SK-N-MC (cell line): Measurements from ENCODE around the gene FAM110D.

Experiments used
- DNase-seq: peaks from one replicate; pipeline ENCODE4 v3.0.0-alpha.2; 2011; ENCODE audit warnings: low read depth, low spot score
- H3K27ac ChIP-seq: fragments of 200-600 bp; sonication (generic); 2 replicates; pipeline ENCODE4 v1.5.1; 2016; ENCODE audit warnings: mixed run types
- H3K36me3 ChIP-seq: fragments of 200-600 bp; sonication (generic); 2 replicates; pipeline ENCODE4 v1.6.1; 2017; ENCODE audit warnings: antibody characterized with exemption, low read length, mixed read lengths; ENCODE audit not compliant: insufficient read depth
- H3K4me3 ChIP-seq: fragments of 200-600 bp; sonication (generic); 2 replicates; pipeline ENCODE4 v1.5.1; 2016
- H3K9ac ChIP-seq: fragments of 200-600 bp; sonication (generic); 2 replicates; pipeline ENCODE4 v1.8.0; 2017; ENCODE audit warnings: mixed run types, mixed read lengths; ENCODE audit not compliant: insufficient read length
- H3K9me3 ChIP-seq: fragments of 200-600 bp; sonication (generic); 2 replicates; pipeline ENCODE4 v1.6.1; 2017; ENCODE audit warnings: low read depth, mild to moderate bottlenecking, antibody characterized with exemption, low read length, moderate library complexity, mixed read lengths
- EZH2 ChIP-seq: fragments of 200-600 bp; sonication (generic); IDR thresholded peaks from one replicate; pipeline ENCODE4 v1.6.1; 2017; ENCODE audit warnings: antibody characterized with exemption
- FOXP2 ChIP-seq: optimal IDR thresholded peaks from 2 replicates; pipeline ENCODE3; 2011; ENCODE audit warnings: mild to moderate bottlenecking, moderate library complexity; ENCODE audit not compliant: insufficient read depth; ENCODE audit errors: extremely low read length, control extremely low read depth
- POLR2AphosphoS5 ChIP-seq: IDR thresholded peaks from 2 replicates; pipeline ENCODE4 v1.6.1; 2012; ENCODE audit warnings: mild to moderate bottlenecking, low read depth, low read length, borderline replicate concordance

The FAM110D gene

DNA sequence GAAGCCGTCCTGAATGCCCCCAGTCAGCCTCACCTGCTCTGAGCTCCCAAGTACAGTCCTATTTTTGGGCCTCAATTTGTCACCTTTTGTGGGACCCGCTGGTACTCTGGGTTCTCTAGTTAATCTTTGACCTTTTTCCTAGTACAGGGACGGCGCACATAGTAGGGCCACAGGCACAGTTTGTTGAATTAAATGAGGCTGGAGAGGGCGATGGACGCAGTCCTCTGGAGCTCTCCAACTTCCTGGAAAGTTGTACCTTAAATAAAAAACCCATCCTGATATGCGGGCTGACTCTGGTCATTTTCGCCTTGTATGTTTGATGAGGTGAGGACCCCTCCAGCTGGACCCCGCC is 4.8 kb downstream of the FAM110D start:
- Histone ChIP-seq H3K36me3 (no peaks in the 10 kb centered on the region), H3K9ac (no peak overlapping the region), H3K9me3 (no peaks in the 10 kb centered on the region), H3K27ac (no peak overlapping the region), H3K4me3 (peak overlapping the region; percentile 75)
- no peak for TF ChIP-seq FOXP2
- no peak for TF ChIP-seq POLR2AphosphoS5
- TF ChIP-seq EZH2 = no peak
- no peak for DNase-seq

DNA sequence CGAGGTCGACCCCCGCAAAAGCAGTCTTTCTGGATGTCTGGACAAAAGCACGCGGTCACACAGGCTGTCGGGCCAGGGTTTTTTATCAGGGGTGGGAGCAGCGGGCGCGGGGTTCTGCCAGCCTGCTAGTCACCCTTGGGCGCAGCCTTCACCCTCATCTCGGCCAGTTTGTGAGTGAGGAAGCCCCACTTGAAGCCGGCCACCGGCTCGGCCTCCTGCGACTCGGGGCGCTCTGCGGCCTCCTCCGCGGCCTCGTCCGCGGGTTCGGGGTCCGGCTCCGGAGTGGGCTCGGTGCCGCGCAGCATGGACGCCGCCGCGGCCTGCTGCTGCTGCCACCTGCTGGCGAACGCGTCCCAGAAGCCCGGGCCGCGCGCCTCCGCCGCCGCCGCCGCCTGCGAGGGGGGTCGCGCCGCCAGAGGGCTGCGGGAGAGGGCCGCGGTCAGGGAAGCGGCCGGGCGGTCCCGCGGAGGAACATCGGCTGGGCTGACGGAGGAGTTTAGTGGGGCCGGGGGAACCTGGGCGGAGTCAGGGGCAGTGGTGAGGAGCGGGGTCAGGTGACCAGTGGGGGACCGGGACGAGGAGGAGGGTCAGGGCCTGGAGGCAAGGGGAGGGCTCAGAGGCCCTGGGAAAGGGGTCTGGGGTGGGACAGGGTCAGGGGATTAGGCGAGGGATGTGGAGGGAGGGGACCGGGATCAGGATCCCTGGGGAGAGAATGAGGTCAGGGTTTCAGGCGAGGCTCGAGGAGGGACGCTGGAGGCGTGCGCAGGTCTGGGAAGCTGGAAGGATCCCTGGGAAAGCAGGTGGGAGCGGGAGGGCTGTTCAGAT is 5.4 kb downstream of the FAM110D start:
- Histone ChIP-seq H3K9ac (peak overlapping the region; percentile 53), H3K36me3 (no peaks in the 10 kb centered on the region), H3K9me3 (no peaks in the 10 kb centered on the region), H3K27ac (no peak overlapping the region), H3K4me3 (peak overlapping the region; percentile 75)
- TF ChIP-seq FOXP2 (no peak), POLR2AphosphoS5 (no peak), EZH2 (no peak)
- no peak for DNase-seq

DNA sequence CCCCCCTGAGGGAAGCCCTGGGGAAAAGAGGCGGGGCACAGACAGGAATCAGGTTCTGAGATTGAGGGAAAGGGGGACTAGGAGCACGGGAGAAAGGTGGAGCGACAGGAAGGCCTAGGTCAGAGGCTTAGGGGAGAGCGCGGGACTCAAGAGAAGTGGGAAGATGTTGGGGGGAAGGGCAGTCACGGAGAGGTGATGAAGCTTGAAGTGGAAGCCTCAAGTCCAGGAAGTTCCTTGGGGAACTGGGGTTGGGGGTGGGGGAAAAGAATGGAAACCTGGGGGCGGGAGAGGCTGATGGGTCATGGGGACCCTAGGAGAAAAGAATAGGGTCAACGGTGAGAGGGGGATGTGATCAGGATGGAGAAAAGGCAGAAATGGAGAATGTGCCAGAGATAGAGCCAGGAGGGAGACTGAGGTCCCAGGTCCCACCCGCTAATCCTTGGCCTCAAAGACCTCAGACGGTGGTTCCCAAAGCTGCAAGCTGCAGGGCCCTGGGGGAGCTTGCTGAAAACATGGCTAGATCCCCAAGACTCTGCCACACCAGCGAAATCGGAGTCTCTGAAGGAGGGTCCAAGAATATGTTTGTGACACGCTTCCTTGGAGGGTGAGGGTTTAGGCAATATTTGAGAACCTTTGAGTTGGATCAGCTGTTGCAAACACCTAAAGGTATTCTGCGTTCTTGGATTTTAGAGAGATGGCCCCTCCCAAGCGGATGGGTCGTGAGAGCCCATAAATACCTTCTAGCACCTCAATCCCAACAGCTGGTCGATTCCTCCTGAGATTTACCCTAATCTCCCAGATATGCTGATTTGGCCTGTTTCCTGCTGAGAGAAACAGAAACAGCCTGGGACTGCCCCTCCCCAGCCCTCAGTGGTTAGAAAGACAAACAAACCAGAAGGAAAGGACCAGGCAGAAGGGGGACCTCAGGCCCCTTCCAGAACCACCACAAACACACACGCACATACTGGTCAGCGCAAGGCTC is 6.3 kb downstream of the FAM110D start:
- no peak for TF ChIP-seq FOXP2
- TF ChIP-seq POLR2AphosphoS5 = no peak
- no peak for TF ChIP-seq EZH2
- H3K27ac ChIP-seq = no peak overlapping the region
- no peak overlapping the region for H3K9ac ChIP-seq
- peak overlapping the region; percentile 75 for H3K4me3 ChIP-seq
- H3K36me3 ChIP-seq = no peaks in the 10 kb centered on the region
- H3K9me3 ChIP-seq = no peaks in the 10 kb centered on the region
- DNase-seq = no peak

DNA sequence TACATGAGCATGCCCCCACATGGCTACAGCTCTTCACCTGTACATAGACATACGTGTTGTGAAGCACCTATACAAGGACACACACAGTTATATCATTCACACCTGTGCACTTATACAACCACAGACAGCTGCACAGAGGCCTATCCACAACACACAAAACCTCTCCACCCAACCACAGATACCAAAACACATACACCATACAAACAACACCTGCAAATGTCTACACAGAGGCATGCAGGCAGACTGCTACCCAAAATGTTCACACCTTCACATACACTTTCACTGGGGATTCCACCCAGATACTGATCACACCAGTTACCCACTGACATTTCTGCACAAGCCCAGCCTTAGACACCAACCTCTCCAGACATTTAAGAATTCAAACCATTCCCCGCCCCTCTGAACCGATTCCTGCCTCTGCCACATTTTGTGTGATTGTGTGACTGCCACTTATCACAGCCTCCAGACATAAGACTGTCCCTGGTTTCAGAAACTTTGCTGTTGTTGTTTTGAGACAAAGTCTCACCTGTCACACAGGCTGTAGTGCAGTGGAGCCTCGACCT is 7.9 kb downstream of the FAM110D start:
- Histone ChIP-seq H3K27ac (no peak overlapping the region), H3K4me3 (no peak overlapping the region), H3K36me3 (no peaks in the 10 kb centered on the region; the same call in 1 of the 2 replicates), H3K9me3 (no peaks in the 10 kb centered on the region), H3K9ac (no peak overlapping the region)
- TF ChIP-seq EZH2 (no peak), FOXP2 (no peak), POLR2AphosphoS5 (no peak)
- no peak for DNase-seq

DNA sequence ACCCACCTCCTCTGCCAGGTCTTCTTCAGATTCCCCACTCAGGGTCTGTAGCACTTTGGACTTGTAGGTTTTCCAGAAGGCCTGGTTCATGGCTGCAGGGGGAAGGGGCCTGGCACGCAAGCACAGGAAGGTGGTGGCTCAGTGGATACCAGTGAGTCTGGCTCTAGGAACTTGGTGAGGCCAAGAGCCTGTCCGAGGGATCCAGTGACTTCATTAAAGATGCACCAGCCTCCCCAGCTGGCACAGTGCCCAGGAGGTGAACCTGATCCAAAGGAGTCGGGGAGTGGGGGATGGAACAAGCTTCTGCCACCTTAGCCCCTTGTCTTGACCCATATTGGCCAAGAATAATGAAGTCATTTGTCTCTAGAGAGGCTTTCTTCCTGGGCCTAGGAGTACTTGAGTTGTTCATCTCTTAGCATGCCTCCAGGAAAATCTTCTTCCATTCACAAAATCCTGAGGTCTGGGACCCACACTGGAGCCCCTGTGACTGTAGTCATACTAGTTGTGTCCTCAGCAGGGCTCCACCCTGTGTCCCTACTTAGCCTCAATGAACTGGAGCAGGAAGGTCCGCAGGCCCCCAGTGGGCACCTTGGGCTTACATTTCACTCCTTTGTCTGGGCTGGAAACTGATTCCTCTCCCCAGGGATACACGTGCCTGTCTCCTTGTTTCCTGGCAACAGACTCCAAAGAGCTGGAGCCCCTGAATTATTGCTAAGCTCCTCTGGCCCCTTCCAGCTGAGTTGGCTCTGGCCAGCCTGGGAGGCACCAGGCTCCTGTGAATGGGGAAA is 9.7 kb downstream of the FAM110D start, which contains the start of gene C1orf232:
Gene C1orf232 (minus strand): TSS at position 554 of the 788 bp plus-strand sequence. CDS start 464 bp downstream, at position 90.
- Histone ChIP-seq H3K9ac (peak within 1 kb of the TSS; percentile 92), H3K4me3 (peak within 1 kb of the TSS; percentile 91), H3K9me3 (no peaks in the 10 kb centered on the region), H3K27ac (no peak within 1 kb of the TSS; the same call in 1 of the 2 replicates), H3K36me3 (no peaks in the 10 kb centered on the region; the same call in 1 of the 2 replicates)
- TF ChIP-seq POLR2AphosphoS5 (no peak), FOXP2 (no peak), EZH2 (no peak)
- DNase-seq = no peak

GRCh38 chr1:26169198-26169554 is 10.3 kb downstream of the FAM110D start:
- Histone ChIP-seq H3K9me3 (no peaks in the 10 kb centered on the region), H3K36me3 (no peaks in the 10 kb centered on the region; the same call in 1 of the 2 replicates), H3K9ac (no peak overlapping the region), H3K4me3 (peak overlapping the region; percentile 91), H3K27ac (no peak overlapping the region)
- no peak for DNase-seq
- TF ChIP-seq EZH2 (no peak), POLR2AphosphoS5 (no peak), FOXP2 (no peak)

DNA sequence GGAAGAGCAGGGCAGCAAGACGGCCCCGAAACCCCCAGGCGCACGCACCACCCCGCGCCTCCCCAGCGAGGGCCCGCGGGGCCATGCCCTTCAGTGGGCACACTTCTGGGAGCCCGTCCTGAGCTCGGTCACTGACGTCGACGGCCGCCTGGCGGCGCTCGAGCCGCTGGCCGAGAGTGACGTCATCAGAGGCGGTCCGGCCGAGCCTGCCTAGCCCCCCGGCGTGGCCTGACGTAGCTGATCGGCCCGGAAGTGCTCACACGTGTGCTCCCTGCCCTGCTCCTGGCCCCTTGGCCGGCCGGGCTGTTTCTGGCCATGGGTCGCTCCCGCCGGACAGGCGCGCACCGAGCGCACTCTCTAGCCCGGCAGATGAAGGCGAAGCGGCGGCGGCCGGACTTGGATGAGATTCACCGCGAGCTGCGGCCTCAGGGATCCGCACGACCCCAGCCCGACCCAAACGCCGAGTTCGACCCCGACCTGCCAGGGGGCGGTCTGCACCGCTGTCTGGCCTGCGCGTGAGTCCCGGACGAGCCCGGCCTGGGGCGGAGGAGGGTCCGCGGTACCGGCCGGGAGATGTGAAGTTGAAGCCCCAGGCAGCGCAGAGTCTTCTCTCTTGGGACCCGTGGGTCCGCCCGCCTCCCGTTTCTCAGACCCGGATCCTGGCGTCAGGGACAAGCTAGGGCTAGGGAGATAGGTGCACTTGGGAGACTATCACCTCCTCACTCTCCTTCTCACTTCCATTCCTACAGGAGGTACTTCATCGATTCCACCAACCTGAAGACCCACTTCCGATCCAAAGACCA is 11.0 kb downstream of the FAM110D start, which contains the start of gene ZNF593:
Gene ZNF593 (plus strand): TSS at position 240 of the 803 bp plus-strand sequence. CDS start 76 bp downstream, at position 316.
- peak; percentile 25 for TF ChIP-seq FOXP2
- TF ChIP-seq EZH2 = no peak
- TF ChIP-seq POLR2AphosphoS5 = peak; percentile 90
- H3K36me3 ChIP-seq = no peaks in the 10 kb centered on the region; the same call in 1 of the 2 replicates
- H3K9me3 ChIP-seq = no peaks in the 10 kb centered on the region
- H3K27ac ChIP-seq = no peak within 1 kb of the TSS; the same call in 1 of the 2 replicates
- peak within 1 kb of the TSS; percentile 92 for H3K9ac ChIP-seq
- peak within 1 kb of the TSS; percentile 91 for H3K4me3 ChIP-seq
- DNase-seq = no peak
